Panc1 (cell line): ENCODE data around the gene RHBDF2.

Experiments used
- POLR2AphosphoS5 ChIP-seq: IDR thresholded peaks from 2 replicates; pipeline ENCODE4 v1.6.1; 2012; ENCODE audit warnings: mild to moderate bottlenecking, low read depth, low read length, moderate library complexity
- REST ChIP-seq, 2 experiments: IDR thresholded peaks; 2 replicates each; pipeline ENCODE4 v1.6.1; 2011 to 2012; ENCODE audit warnings: low read depth in 2 of 2, control low read depth in 1 of 2, low read length in 1 of 2, mild to moderate bottlenecking in 1 of 2, moderate library complexity in 1 of 2; ENCODE audit not compliant: insufficient read depth in 1 of 2
- SIN3A ChIP-seq: IDR thresholded peaks from 2 replicates; pipeline ENCODE4 v1.6.1; 2012; ENCODE audit warnings: low read depth, mild to moderate bottlenecking, low read length, moderate library complexity, borderline replicate concordance; ENCODE audit not compliant: insufficient read depth
- TCF7L2 ChIP-seq: IDR thresholded peaks from 2 replicates; pipeline ENCODE4 v1.6.1; 2011; ENCODE audit warnings: mild to moderate bottlenecking, low read depth, low read length, inconsistent platforms
- TF ChIP-seq, protein P1 (sequence below): fragments of 450-650 bp; IDR thresholded peaks from 2 replicates; pipeline ENCODE4 v1.5.1; 2017; ENCODE audit warnings: mild to moderate bottlenecking

- TF ChIP-seq POLR2AphosphoS5: no peak
- TF ChIP-seq, protein P1, sequence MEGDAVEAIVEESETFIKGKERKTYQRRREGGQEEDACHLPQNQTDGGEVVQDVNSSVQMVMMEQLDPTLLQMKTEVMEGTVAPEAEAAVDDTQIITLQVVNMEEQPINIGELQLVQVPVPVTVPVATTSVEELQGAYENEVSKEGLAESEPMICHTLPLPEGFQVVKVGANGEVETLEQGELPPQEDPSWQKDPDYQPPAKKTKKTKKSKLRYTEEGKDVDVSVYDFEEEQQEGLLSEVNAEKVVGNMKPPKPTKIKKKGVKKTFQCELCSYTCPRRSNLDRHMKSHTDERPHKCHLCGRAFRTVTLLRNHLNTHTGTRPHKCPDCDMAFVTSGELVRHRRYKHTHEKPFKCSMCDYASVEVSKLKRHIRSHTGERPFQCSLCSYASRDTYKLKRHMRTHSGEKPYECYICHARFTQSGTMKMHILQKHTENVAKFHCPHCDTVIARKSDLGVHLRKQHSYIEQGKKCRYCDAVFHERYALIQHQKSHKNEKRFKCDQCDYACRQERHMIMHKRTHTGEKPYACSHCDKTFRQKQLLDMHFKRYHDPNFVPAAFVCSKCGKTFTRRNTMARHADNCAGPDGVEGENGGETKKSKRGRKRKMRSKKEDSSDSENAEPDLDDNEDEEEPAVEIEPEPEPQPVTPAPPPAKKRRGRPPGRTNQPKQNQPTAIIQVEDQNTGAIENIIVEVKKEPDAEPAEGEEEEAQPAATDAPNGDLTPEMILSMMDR: no peak
- TF ChIP-seq REST (IDR thresholded peaks at IDR 0.05; ENCODE audit: insufficient read depth in 1 of 2, low read depth in 2 of 2, low read length in 1 of 2): no peak
- no peak for TF ChIP-seq TCF7L2
- TF ChIP-seq SIN3A: no peak
Measured at GRCh38 chr17:76449126-76449525, 52.1 kb downstream of the RHBDF2 start.
